IMR-90 (cell line): ENCODE results near the gene KCNQ1. TPM values are rescaled to one million over a fixed set of nuclear protein-coding genes. Genes with fewer than 3 reads are reported as not detected.

Experiments used
- ATAC-seq: fragments of 200-7000 bp; cut with Tn5 transposase; 2 replicates; pipeline ENCODE4 v1.9.1; 2020; ENCODE audit warnings: low read depth, mild to moderate bottlenecking, moderate library complexity
- BruUV-seq: library from RNA; stranded (reverse); fragments of 400-500 nt; replicated peaks from 2 replicates; lab custom pipeline; 2021; lab: Mats Ljungman, UMichigan
- CTCF ChIA-PET: fragments of 300-600 bp; formaldehyde crosslinking; extraction: SDS; loops from one replicate; lab custom pipeline; 2021; ENCODE audit warnings: antibody characterized with exemption; lab: Yijun Ruan, JAX
- POLR2A ChIA-PET: fragments of 300-600 bp; sonication (Branson Sonifier 250); formaldehyde crosslinking; loops from one replicate; lab custom pipeline; 2022; ENCODE audit warnings: antibody characterized with exemption; ENCODE audit not compliant: unreplicated experiment; lab: Charles Lee
- DNase-seq: peaks from one replicate; pipeline ENCODE4 v3.0.0; 2013
- H2AFZ ChIP-seq: replicated peaks from 2 replicates; pipeline ENCODE3; 2013; ENCODE audit warnings: low read length, mild to moderate bottlenecking; ENCODE audit not compliant: poor library complexity
- H2AK5ac ChIP-seq: 2 replicates; pipeline ENCODE4 v1.6.1; 2013; ENCODE audit warnings: low read depth, low read length, inconsistent platforms
- H2AK9ac ChIP-seq: replicated peaks from 2 replicates; pipeline ENCODE3; 2013; ENCODE audit warnings: mild to moderate bottlenecking, low read depth, low read length, moderate library complexity; ENCODE audit not compliant: poor library complexity
- H2BK120ac ChIP-seq: 2 replicates; pipeline ENCODE4 v1.6.1; 2013; ENCODE audit warnings: low read depth, low read length, inconsistent platforms
- H2BK15ac ChIP-seq: 3 replicates; pipeline ENCODE4 v1.6.1; 2013; ENCODE audit warnings: low read depth, low read length, inconsistent platforms
- H2BK20ac ChIP-seq: 2 replicates; pipeline ENCODE4 v1.6.1; 2013; ENCODE audit warnings: low read depth, mild to moderate bottlenecking, inconsistent platforms, low read length, moderate library complexity
- H2BK5ac ChIP-seq: 2 replicates; pipeline ENCODE4 v1.6.1; 2013; ENCODE audit warnings: mild to moderate bottlenecking, low read depth, low read length, inconsistent platforms; ENCODE audit not compliant: poor library complexity, severe bottlenecking
- H3K14ac ChIP-seq: replicated peaks from 2 replicates; pipeline ENCODE4 v1.6.1; 2013; ENCODE audit warnings: low read depth, low read length, inconsistent platforms
- H3K18ac ChIP-seq: 2 replicates; pipeline ENCODE4 v1.6.1; 2013; ENCODE audit warnings: low read depth, low read length, control low read depth
- H3K23ac ChIP-seq: 2 replicates; pipeline ENCODE4 v1.6.1; 2013; ENCODE audit warnings: low read depth, low read length, inconsistent platforms
- H3K27ac ChIP-seq: 2 replicates; pipeline ENCODE4 v1.5.1; 2013; ENCODE audit warnings: mild to moderate bottlenecking, control low read depth, low read length; ENCODE audit not compliant: insufficient read depth
- H3K27me3 ChIP-seq: 2 replicates; pipeline ENCODE4 v1.6.1; 2013; ENCODE audit warnings: low read length; ENCODE audit not compliant: control insufficient read depth, insufficient read depth
- H3K36me3 ChIP-seq: 2 replicates; pipeline ENCODE4 v1.6.1; 2013; ENCODE audit warnings: low read length, mixed read lengths; ENCODE audit not compliant: control insufficient read depth, insufficient read depth
- H3K4ac ChIP-seq: 2 replicates; pipeline ENCODE4 v1.6.1; 2013; ENCODE audit warnings: low read depth, low read length, inconsistent platforms
- H3K4me1 ChIP-seq: 2 replicates; pipeline ENCODE4 v1.6.1; 2013; ENCODE audit warnings: low read length, mixed read lengths; ENCODE audit not compliant: control insufficient read depth, insufficient read depth
- H3K4me2 ChIP-seq: 2 replicates; pipeline ENCODE4 v1.6.1; 2013; ENCODE audit warnings: low read depth, mild to moderate bottlenecking, control low read depth, low read length, moderate library complexity
- H3K4me3 ChIP-seq: 2 replicates; pipeline ENCODE4 v1.5.1; 2013; ENCODE audit warnings: low read depth, mild to moderate bottlenecking, control low read depth, low read length, moderate library complexity; ENCODE audit not compliant: insufficient read depth
- H3K56ac ChIP-seq: 2 replicates; pipeline ENCODE4 v1.6.1; 2013; ENCODE audit warnings: low read length, inconsistent platforms; ENCODE audit not compliant: insufficient read depth; ENCODE audit errors: extremely low read depth
- H3K79me1 ChIP-seq, 2 experiments: 2 replicates each; pipeline ENCODE4 v1.6.1; 2013; ENCODE audit warnings: low read length in 2 of 2, inconsistent platforms in 1 of 2, low read depth in 1 of 2
- H3K9ac ChIP-seq: 2 replicates; pipeline ENCODE4 v1.6.1; 2013; ENCODE audit warnings: low read depth, low read length, control low read depth
- H3K9me1 ChIP-seq: 2 replicates; pipeline ENCODE4 v1.6.1; 2013; ENCODE audit warnings: low read length, inconsistent platforms; ENCODE audit not compliant: insufficient read depth
- H3K9me3 ChIP-seq: 2 replicates; pipeline ENCODE4 v1.6.1; 2013; ENCODE audit warnings: low read length; ENCODE audit not compliant: control insufficient read depth, insufficient read depth
- H4K20me1 ChIP-seq: 2 replicates; pipeline ENCODE4 v1.6.1; 2013; ENCODE audit warnings: low read length, inconsistent platforms; ENCODE audit not compliant: insufficient read depth
- H4K5ac ChIP-seq: 2 replicates; pipeline ENCODE4 v1.6.1; 2013; ENCODE audit warnings: mild to moderate bottlenecking, low read depth, low read length, control low read depth
- H4K8ac ChIP-seq, 2 experiments: 2 replicates each; pipeline ENCODE4 v1.6.1; 2013; ENCODE audit warnings: low read depth in 2 of 2, low read length in 2 of 2, control low read depth in 1 of 2, inconsistent platforms in 1 of 2
- H4K91ac ChIP-seq: 2 replicates; pipeline ENCODE4 v1.6.1; 2013; ENCODE audit warnings: low read depth, low read length, inconsistent platforms; ENCODE audit not compliant: insufficient read depth
- BHLHE40 ChIP-seq: fragments of 150-350 bp; IDR thresholded peaks from 2 replicates; pipeline ENCODE4 v1.6.1; 2016; ENCODE audit warnings: mild to moderate bottlenecking, low read depth, low read length
- CEBPB ChIP-seq: IDR thresholded peaks from 2 replicates; pipeline ENCODE4 v1.6.1; 2012; ENCODE audit warnings: low read depth, low read length, improper control_type of control experiment
- CHD1 ChIP-seq: IDR thresholded peaks from 2 replicates; pipeline ENCODE4 v1.6.1; 2012; ENCODE audit warnings: low read depth, low read length, improper control_type of control experiment
- CTCF ChIP-seq: conservative IDR thresholded peaks from 2 replicates; pipeline ENCODE4 v1.5.1; 2012; ENCODE audit warnings: mild to moderate bottlenecking, low read depth, low read length, improper control_type of control experiment
- ELK1 ChIP-seq: fragments of 150-350 bp; IDR thresholded peaks from 2 replicates; pipeline ENCODE4 v1.6.1; 2016; ENCODE audit warnings: low read depth, mild to moderate bottlenecking, low read length, moderate library complexity, borderline replicate concordance
- FOS ChIP-seq: fragments of 150-350 bp; IDR thresholded peaks from 2 replicates; pipeline ENCODE4 v1.6.1; 2016; ENCODE audit warnings: low read depth, low read length
- MAFK ChIP-seq: IDR thresholded peaks from 2 replicates; pipeline ENCODE4 v1.6.1; 2012; ENCODE audit warnings: low read depth, low read length, improper control_type of control experiment
- MAZ ChIP-seq: IDR thresholded peaks from 2 replicates; pipeline ENCODE4 v1.6.1; 2012; ENCODE audit warnings: low read depth, mild to moderate bottlenecking, low read length, improper control_type of control experiment, moderate library complexity, borderline replicate concordance
- MXI1 ChIP-seq: IDR thresholded peaks from 2 replicates; pipeline ENCODE4 v1.6.1; 2012; ENCODE audit warnings: low read depth, mild to moderate bottlenecking, low read length, moderate library complexity, borderline replicate concordance
- POLR2A ChIP-seq: IDR thresholded peaks from 2 replicates; pipeline ENCODE4 v1.6.1; 2012; ENCODE audit warnings: mild to moderate bottlenecking, low read depth, low read length
- RAD21 ChIP-seq: IDR thresholded peaks from 2 replicates; pipeline ENCODE4 v1.6.1; 2012; ENCODE audit warnings: low read length, improper control_type of control experiment
- RFX5 ChIP-seq: IDR thresholded peaks from 2 replicates; pipeline ENCODE4 v1.8.0; 2012; ENCODE audit warnings: low read depth, mild to moderate bottlenecking, low read length, moderate library complexity
- SMC3 ChIP-seq: fragments of 150-350 bp; IDR thresholded peaks from 2 replicates; pipeline ENCODE4 v1.6.1; 2016; ENCODE audit warnings: low read depth, mild to moderate bottlenecking, antibody characterized with exemption, low read length, moderate library complexity
- USF2 ChIP-seq: fragments of 150-350 bp; IDR thresholded peaks from 2 replicates; pipeline ENCODE4 v1.6.1; 2017; ENCODE audit warnings: mild to moderate bottlenecking, antibody characterized with exemption, low read length, low read depth
- WGBS, 2 experiments: methylation state at CpG; one replicate each; pipeline versions ENCODE4 v1.1.5 to v1.1.7; 2013; ENCODE audit warnings: missing lambda C conversion rate in 2 of 2; ENCODE audit not compliant: insufficient read length in 1 of 2; ENCODE audit errors: extremely low coverage in 2 of 2; 5-methylcytosine and 5-hydroxymethylcytosine counted together
- dilution Hi-C: fragments of 300-500 bp; cut with HindIII; formaldehyde crosslinking; loops from one replicate; pipeline ENCODE4 v1.14.3; 2018; ENCODE audit warnings: low sequenced_read_pairs; ENCODE audit not compliant: unreplicated experiment
- in situ Hi-C: fragments of 300-500 bp; cut with MboI; formaldehyde crosslinking; loops from 3 replicates; pipeline ENCODE4 v1.14.3; 2019; ENCODE audit warnings: low sequenced_read_pairs, inconsistent platforms, mixed read lengths
- intact Hi-C: fragments of 100-400 bp; cut with micrococcal nuclease; formaldehyde crosslinking; loops from 2 replicates; pipeline ENCODE4 v1.10.0; 2022
- polyA plus RNA-seq, 3 experiments: library from polyadenylated mRNA; depleted of rRNA; stranded (reverse); fragments of >200 nt; gene quantifications; 2 replicates each; pipeline ENCODE4 v1.2.3, GENCODE V29; 2012; ENCODE audit warnings: low replicate concordance in 1 of 3
- total RNA-seq: library from RNA; depleted of rRNA; stranded (reverse); fragments of >200 nt; gene quantifications from 2 replicates; pipeline ENCODE4 v1.2.3, GENCODE V29; 2012

KCNQ1 gene
- total and polyA plus RNA-seq, 2 of the 4 experiments (the other 2 are of a cell fraction), result 0.07 TPM; not detected in 1

GRCh38 chr11:2865922-2866577 is 421.2 kb downstream of the KCNQ1 start:
- in situ Hi-C loops, result no loop called here
- POLR2A ChIA-PET, result no interaction called here

More at GRCh38 chr11:2865922-2866577, 421.2 kb downstream of the KCNQ1 start:
- Histone ChIP-seq H2BK15ac (no peak overlapping the region), H3K4me2 (no peak overlapping the region), H2AFZ (no peak overlapping the region), H3K4ac (no peak overlapping the region), H2AK9ac (no peak overlapping the region), H3K56ac (no peak overlapping the region), H4K20me1 (no peaks in the 10 kb centered on the region), H3K9ac (no peak overlapping the region), H2BK20ac (no peak overlapping the region), H3K9me3 (peaks cover 11% of the 10 kb centered on the region), H3K27ac (no peak overlapping the region), H4K91ac (no peak overlapping the region), H3K36me3 (no peaks in the 10 kb centered on the region), H2BK5ac (no peak overlapping the region), H2BK120ac (no peak overlapping the region), H4K8ac (no peak overlapping the region), H4K5ac (no peak overlapping the region), H3K23ac (no peak overlapping the region), H3K27me3 (peaks cover 74% of the 10 kb centered on the region), H3K9me1 (no peaks in the 10 kb centered on the region), H3K14ac (no peak overlapping the region), H3K4me3 (no peak overlapping the region), H3K79me1 (no peaks in the 10 kb centered on the region), H2AK5ac (no peak overlapping the region), H3K4me1 (peaks cover 2% of the 10 kb centered on the region; the same call in 1 of the 2 replicates), H3K18ac (no peak overlapping the region)
- no TSS peak for BruUV-seq
- no CpG with 5 or more reads among the region's 11 CpGs for WGBS, 2 experiments
- dilution Hi-C loops (no loop called here), intact Hi-C loops (no loop called here)
- CTCF ChIA-PET, result no interaction called here
- no peak for ATAC-seq
- TF ChIP-seq CHD1, result no peak
- TF ChIP-seq RAD21, result no peak
- TF ChIP-seq CEBPB, result no peak
- TF ChIP-seq MAZ, result no peak
- TF ChIP-seq MAFK, result no peak
- no peak for TF ChIP-seq POLR2A
- no peak for TF ChIP-seq CTCF
- no peak for TF ChIP-seq BHLHE40
- TF ChIP-seq FOS, result no peak
- no peak for TF ChIP-seq SMC3
- no peak for TF ChIP-seq ELK1
- TF ChIP-seq MXI1, result no peak
- no peak for TF ChIP-seq USF2
- TF ChIP-seq RFX5, result no peak
- DNase-seq, result no peak
